Renal cortex interstitium (tissue), 11 donors: Measurements from ENCODE around the gene APELA. TPM values are rescaled to one million over a fixed set of nuclear protein-coding genes. Genes with fewer than 3 reads are reported as not detected.
"Not testable (repeated sequence)": the region's sequence is repeated elsewhere in the genome, so short reads cannot be mapped to it uniquely, and the experiment has no call there.

ENCODE experiments used
- DNase-seq, 11 donors: peaks; one replicate each; pipeline ENCODE4 v3.0.0-alpha.2; 2013; ENCODE audit warnings: low read depth in 9 of 11, low spot score in 4 of 11; ENCODE audit errors: extremely low read depth in 1 of 11
- polyA plus RNA-seq, 3 donors: library from polyadenylated mRNA; unstranded; fragments of 120-200 nt; gene quantifications; one replicate each; pipeline ENCODE4 v1.2.1, GENCODE V29; 2013; ENCODE audit not compliant: insufficient read length in 3 of 3

APELA gene
- polyA plus RNA-seq, 3 donors = 10.2 to 11.7 (median 10.3) TPM

GRCh38 chr4:164904336-164904735 is 27.4 kb downstream of the APELA start:
- DNase-seq = no peak

- DNase-seq = no peak
Measured at GRCh38 chr4:164904941-164905340, 28.0 kb downstream of the APELA start.

DNA sequence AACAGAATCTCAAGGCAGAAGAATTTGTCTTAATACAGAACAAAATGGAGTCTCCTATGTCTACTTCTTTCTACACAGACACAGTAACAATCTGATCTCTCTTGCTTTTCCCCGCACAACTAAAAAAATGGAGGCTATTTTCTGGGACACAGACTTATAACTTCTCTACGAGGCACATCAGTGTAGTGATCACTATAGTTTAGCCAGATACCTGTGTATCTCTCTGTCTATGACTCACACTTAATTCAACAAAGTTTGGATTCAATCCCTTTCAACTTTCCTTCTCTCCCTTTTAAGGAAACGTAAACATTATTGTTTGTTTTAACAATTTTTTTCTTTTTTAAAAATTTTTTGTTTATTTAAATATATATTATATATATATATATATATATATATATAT is 29.4 kb downstream of the APELA start:
- DNase-seq = no peak

DNA sequence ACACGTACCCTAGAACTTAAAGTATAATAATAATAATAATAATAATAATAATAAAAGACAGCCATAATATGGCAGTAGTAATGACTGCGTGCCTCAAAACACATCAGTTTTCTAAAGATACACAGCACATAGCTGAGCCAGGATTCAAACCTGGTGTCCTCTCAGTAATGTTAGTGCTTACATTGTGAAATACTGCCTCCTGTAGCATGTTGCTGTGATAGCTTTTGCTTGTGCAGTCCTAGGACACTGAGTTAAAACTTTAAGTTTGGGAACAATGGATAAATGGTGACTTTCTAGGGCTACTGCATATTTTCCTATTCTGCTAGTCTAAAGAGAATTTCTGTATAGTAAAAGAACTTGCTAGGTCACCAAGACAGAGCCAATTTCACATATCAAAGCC is 36.5 kb downstream of the APELA start:
- not testable (repeated sequence) for DNase-seq

GRCh38 chr4:164918956-164919355 is 42.0 kb downstream of the APELA start:
- DNase-seq = no peak

GRCh38 chr4:164924670-164925238 is 47.8 kb downstream of the APELA start:
- DNase-seq = no peak

- no peak for DNase-seq
Measured at GRCh38 chr4:164926301-164926700, 49.3 kb downstream of the APELA start.

- DNase-seq = not testable (repeated sequence)
Measured at GRCh38 chr4:164927101-164927500, 50.1 kb downstream of the APELA start.

DNA sequence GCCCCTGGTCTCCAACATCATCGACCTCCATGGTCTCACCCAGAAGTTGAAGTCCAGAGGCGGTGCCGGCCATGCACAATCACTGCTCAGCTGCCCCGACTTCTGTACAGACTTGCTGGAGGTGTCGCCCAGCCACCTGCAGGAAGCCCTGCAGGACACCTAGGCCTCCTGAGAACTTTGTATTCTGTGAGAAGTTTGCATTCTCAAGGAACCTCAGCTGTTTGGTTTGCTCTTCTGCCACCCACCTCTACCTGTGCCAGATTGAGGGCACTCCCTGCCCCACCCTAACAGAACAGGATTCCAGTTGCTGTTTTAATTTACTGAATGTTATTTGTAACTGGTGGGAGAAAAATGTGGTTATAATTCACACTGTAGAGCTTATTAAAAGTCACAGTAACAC is 53.7 kb downstream of the APELA start:
- DNase-seq = no peak

- DNase-seq = no peak
Measured at GRCh38 chr4:164931551-164932324, 54.8 kb downstream of the APELA start.

GRCh38 chr4:164933244-164933643 is 56.3 kb downstream of the APELA start:
- no peak for DNase-seq

GRCh38 chr4:164935363-164935762 is 58.4 kb downstream of the APELA start:
- no peak for DNase-seq

- not testable (repeated sequence) for DNase-seq
Measured at GRCh38 chr4:164935865-164936606, 59.1 kb downstream of the APELA start.

- DNase-seq = peak in 3 of 11 donors; percentile 3 to 17 (median 10)
Measured at GRCh38 chr4:164937576-164938270, 60.7 kb downstream of the APELA start.

DNA sequence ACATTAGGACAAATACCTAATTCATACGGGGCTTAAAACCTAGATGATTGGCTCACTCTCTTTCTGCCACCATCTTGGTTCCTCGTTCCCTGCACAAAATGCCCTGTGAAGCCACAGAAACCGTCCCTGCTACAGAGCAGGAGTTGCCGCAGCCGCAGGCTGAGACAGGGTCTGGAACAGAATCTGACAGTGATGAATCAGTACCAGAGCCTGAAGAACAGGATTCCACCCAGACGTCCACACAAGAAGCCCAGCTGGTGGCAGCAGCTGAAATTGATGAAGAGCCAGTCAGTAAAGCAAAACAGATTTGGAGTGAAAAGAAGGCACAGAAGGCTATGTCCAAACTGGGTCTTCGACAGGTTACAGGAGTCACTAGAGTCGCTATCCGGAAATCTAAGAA is 66.2 kb downstream of the APELA start:
- DNase-seq = no peak

DNA sequence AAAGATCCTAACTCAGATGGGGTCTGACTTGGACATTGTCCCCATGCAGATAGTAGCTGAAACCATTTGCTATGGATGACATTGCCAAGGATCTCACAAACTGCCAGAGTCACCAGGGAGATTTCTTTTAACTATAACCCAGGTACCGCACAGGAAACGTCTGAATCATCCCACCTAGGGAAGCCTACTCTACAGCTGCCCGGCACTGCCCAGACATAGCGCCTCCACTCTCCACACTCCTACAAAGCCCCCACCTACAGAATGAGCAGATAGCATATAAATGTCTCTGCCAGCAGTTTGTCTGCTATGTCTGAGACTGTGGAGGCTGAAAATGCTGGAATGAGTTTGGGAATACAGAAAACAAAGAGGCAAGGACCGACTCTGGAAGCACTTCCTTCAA is 68.2 kb downstream of the APELA start:
- no peak for DNase-seq

- DNase-seq = no peak
Measured at GRCh38 chr4:164946810-164947209, 69.8 kb downstream of the APELA start.
